GM12878 (cell line): Measurements from ENCODE around the gene RETREG1. TPM values are rescaled to one million over a fixed set of nuclear protein-coding genes. Genes with fewer than 3 reads are reported as not detected.

Experiments
- CEBPB ChIP-seq, 2 experiments: fragments of 150-350 bp in 1 of 2; IDR thresholded peaks; 2 replicates each; pipeline ENCODE4 v1.6.1; 2012 to 2014; ENCODE audit warnings: low read depth in 2 of 2, low read length in 2 of 2, borderline replicate concordance in 1 of 2, inconsistent platforms in 1 of 2
- ETV6 ChIP-seq, 2 experiments: fragments of 450-650 bp in 1 of 2; IDR thresholded peaks in 1 of 2; conservative IDR thresholded peaks in 1 of 2; 2 replicates each; pipeline ENCODE4 v1.6.1; 2014; ENCODE audit warnings: antibody characterized with exemption in 1 of 2, borderline replicate concordance in 1 of 2, low read depth in 1 of 2, mild to moderate bottlenecking in 1 of 2, moderate library complexity in 1 of 2
- GABPA ChIP-seq: IDR thresholded peaks from 2 replicates; pipeline ENCODE4 v1.6.1; 2014; ENCODE audit warnings: antibody characterized with exemption, low read depth, mild to moderate bottlenecking, inconsistent platforms
- KDM1A ChIP-seq: fragments of 200-600 bp; sonication (generic); IDR thresholded peaks from 2 replicates; pipeline ENCODE4 v1.6.1; 2016; ENCODE audit warnings: borderline replicate concordance
- MTA2 ChIP-seq: fragments of 450-650 bp; IDR thresholded peaks from 2 replicates; pipeline ENCODE4 v1.6.1; 2016; ENCODE audit warnings: low read depth, mild to moderate bottlenecking, moderate library complexity
- SUPT20H ChIP-seq: IDR thresholded peaks from 2 replicates; pipeline ENCODE4 v1.6.1; 2011; ENCODE audit warnings: low read depth, mild to moderate bottlenecking, low read length, moderate library complexity, borderline replicate concordance; ENCODE audit not compliant: control insufficient read depth
- WRNIP1 ChIP-seq: IDR thresholded peaks from 2 replicates; pipeline ENCODE4 v1.6.1; 2011; ENCODE audit warnings: low read depth, low read length, improper control_type of control experiment, borderline replicate concordance
- polyA plus RNA-seq, 11 experiments: library from polyadenylated mRNA; depleted of rRNA in 4 of 11; unstranded in 6 of 11; stranded (reverse) in 5 of 11; fragments of >200 nt; fragmentation: Nextera tagmentation in 4 of 11; fragmentation: Illumina TruSeq in 1 of 11; extraction: Ambion mirVana in 4 of 11; extraction: Trizol in 1 of 11; gene quantifications; 1 replicate in 1 of 11; 2 replicates in 10 of 11; pipeline versions ENCODE4 v1.2.1 to v1.2.3, GENCODE V29; 2011 to 2016; ENCODE audit warnings: inconsistent platforms in 2 of 11, missing spikeins in 2 of 11, low read depth in 1 of 11
- total RNA-seq, 4 experiments: library from RNA; depleted of rRNA in 3 of 4; stranded (reverse); fragments of >200 nt in 3 of 4; fragmentation: Illumina TruSeq in 1 of 4; extraction: Trizol in 1 of 4; gene quantifications; 2 replicates each; pipeline versions ENCODE4 v1.2.1 to v1.2.3, GENCODE V29; 2013 to 2021
- TF ChIP-seq, protein P1 (sequence below): fragments of 450-650 bp; conservative IDR thresholded peaks from 2 replicates; pipeline ENCODE4 v1.6.1; 2017; ENCODE audit warnings: mild to moderate bottlenecking, moderate library complexity

The RETREG1 gene
- total and polyA plus RNA-seq, 10 of the 15 experiments (the other 5 are each of a cell fraction or from before 2014, with no cell fraction given), result 3.9 to 8.9 (median 6.4) TPM

DNA sequence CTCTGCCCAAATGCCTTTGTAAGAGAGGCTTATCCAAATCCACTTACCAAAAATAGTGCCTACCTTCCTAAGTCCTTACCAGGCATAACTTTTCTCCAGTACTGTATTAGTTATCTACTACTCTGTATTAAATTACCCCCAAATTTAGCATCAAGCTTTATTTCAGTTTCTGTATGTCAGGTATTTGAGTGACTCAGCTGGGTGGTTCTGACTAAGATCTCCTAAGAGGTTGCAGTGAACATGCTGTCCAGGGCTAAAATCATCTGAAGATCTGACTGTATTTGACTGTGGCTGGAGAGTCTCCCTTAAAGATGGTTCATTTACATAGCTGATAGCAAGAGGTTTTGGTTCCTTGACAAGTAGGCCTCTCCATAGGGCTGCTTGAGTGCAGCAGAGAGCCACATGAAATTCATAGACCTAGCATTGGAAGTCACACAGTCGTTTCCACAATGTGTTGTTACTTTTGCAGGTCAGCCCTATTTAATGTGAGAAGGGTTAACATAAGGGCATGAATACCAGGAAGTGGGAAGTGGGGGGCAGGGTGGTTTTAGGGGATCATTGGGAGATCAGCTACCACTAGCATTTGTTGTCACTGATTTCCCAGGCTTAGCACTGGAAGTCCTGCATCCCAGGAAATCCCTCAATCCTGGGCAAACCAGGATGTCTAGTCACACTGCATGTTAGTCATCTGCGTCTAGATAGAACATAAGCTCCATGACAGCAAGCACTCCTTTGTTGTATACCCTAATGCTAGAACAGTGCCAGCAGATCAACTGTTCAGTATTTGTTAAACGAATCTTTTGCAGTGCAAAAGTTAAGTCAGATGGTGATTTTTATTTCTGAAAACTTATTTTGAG, 149.2 kb downstream of the RETREG1 start (continued):
- TF ChIP-seq, protein P1, sequence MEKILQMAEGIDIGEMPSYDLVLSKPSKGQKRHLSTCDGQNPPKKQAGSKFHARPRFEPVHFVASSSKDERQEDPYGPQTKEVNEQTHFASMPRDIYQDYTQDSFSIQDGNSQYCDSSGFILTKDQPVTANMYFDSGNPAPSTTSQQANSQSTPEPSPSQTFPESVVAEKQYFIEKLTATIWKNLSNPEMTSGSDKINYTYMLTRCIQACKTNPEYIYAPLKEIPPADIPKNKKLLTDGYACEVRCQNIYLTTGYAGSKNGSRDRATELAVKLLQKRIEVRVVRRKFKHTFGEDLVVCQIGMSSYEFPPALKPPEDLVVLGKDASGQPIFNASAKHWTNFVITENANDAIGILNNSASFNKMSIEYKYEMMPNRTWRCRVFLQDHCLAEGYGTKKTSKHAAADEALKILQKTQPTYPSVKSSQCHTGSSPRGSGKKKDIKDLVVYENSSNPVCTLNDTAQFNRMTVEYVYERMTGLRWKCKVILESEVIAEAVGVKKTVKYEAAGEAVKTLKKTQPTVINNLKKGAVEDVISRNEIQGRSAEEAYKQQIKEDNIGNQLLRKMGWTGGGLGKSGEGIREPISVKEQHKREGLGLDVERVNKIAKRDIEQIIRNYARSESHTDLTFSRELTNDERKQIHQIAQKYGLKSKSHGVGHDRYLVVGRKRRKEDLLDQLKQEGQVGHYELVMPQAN, result no peak
- TF ChIP-seq WRNIP1 (no peak), ETV6 (conservative IDR thresholded peaks at IDR 0.05 in 1 of 2, IDR thresholded peaks at IDR 0.05 in 1 of 2; ENCODE audit: borderline replicate concordance in 1 of 2, low read depth in 1 of 2) (peak in 1 of 2 experiments; percentile 78; a peak in 1 of 4 replicates), SUPT20H (no peak), MTA2 (no peak), CEBPB (IDR thresholded peaks at IDR 0.05; ENCODE audit: borderline replicate concordance in 1 of 2, low read depth in 2 of 2, low read length in 2 of 2) (no peak), GABPA (0 out of 2 replicates have a peak, but pooled peaks have one; percentile 45), KDM1A (no peak)
